GM06990 (cell line): Measurements from ENCODE around the gene CPNE4.
"Not testable (repeated sequence)": the region's sequence is repeated elsewhere in the genome, so short reads cannot be mapped to it uniquely, and the experiment has no call there.

Experiments used
- DNase-seq: peaks from one replicate; pipeline ENCODE4 v3.0.0-alpha.2; 2011; ENCODE audit not compliant: insufficient read length; ENCODE audit errors: extremely low read depth
- H3K27me3 ChIP-seq: replicated peaks from 2 replicates; pipeline ENCODE4 v1.6.0; 2011; ENCODE audit warnings: low read length; ENCODE audit not compliant: control insufficient read depth, insufficient read depth
- H3K36me3 ChIP-seq: 2 replicates; pipeline ENCODE4 v1.5.1; 2011; ENCODE audit warnings: low read length; ENCODE audit not compliant: control insufficient read depth, insufficient read depth
- H3K4me3 ChIP-seq: replicated peaks from 2 replicates; pipeline ENCODE4 v1.5.1; 2011; ENCODE audit warnings: low read depth, mild to moderate bottlenecking, control low read depth, low read length
- TF ChIP-seq, protein P1 (sequence below): IDR thresholded peaks from 2 replicates; pipeline ENCODE4 v1.5.1; 2011; ENCODE audit warnings: low read length, control low read depth, mild to moderate bottlenecking, inconsistent platforms; ENCODE audit not compliant: insufficient read depth, poor library complexity, severe bottlenecking

Gene CPNE4

DNA sequence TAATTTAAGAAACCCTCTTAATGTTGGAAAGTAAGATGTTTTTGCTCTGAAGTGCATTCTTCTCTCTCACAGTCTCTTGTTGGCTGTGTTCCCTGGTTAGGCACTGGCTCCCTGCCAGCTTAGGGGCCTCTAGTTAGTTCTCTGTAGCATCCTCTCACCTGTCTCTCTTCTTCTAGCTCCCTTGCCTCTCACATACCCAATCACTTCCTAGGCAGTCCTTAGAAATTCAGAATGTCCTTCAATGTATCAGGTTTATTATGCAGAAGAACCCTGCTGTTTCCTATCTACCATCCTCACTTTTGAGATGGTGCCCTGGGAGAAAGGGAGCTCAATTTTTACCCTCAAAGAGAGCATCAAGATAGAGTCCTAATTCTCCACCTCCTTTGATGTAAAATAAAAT is 36.2 kb upstream of the CPNE4 start:
- Histone ChIP-seq H3K4me3 (no peak overlapping the region), H3K36me3 (no peaks in the 10 kb centered on the region), H3K27me3 (no peaks in the 10 kb centered on the region)
- no peak for DNase-seq
- TF ChIP-seq, protein P1, sequence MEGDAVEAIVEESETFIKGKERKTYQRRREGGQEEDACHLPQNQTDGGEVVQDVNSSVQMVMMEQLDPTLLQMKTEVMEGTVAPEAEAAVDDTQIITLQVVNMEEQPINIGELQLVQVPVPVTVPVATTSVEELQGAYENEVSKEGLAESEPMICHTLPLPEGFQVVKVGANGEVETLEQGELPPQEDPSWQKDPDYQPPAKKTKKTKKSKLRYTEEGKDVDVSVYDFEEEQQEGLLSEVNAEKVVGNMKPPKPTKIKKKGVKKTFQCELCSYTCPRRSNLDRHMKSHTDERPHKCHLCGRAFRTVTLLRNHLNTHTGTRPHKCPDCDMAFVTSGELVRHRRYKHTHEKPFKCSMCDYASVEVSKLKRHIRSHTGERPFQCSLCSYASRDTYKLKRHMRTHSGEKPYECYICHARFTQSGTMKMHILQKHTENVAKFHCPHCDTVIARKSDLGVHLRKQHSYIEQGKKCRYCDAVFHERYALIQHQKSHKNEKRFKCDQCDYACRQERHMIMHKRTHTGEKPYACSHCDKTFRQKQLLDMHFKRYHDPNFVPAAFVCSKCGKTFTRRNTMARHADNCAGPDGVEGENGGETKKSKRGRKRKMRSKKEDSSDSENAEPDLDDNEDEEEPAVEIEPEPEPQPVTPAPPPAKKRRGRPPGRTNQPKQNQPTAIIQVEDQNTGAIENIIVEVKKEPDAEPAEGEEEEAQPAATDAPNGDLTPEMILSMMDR: no peak

DNA sequence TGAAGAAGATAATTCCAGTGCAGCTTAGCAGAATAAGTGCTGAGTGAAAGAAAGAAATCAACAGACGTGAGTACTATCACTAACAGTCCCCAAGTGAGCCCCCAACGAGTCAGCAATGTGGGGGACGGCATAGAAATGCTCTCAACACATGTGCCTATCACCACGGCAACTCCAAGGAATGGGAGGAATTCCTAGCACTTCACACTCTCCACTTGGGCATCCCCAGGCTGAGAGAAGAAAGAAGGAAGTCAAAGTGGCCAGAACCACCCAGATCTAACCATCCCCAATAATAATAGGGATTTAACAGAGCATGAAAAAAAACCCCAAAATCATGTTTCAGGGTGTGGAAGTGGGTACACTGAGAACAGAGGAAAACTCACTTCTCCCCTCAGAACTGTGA is 29.3 kb upstream of the CPNE4 start:
- Histone ChIP-seq H3K36me3 (no peaks in the 10 kb centered on the region), H3K27me3 (no peaks in the 10 kb centered on the region), H3K4me3 (no peak overlapping the region)
- TF ChIP-seq, protein P1: no peak
- no peak for DNase-seq

DNA sequence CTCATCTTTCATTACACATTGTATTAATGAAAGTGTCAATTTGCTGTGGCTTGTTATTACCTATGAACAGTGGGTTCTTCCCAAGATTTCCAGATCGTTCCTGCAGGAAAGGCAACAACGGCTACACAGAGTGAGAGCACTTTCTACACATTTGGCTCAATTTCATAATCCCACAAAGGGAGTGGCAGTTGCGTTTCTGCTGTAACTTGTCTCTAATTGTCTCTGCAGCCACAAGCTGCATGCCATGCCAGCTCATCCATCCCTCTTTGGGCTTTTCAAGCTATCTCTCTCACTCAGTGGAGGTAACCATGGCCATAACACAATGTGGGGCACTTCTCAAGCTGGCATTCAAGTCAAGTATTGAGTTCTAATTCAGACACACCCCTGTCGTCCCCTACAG is 27.7 kb upstream of the CPNE4 start:
- Histone ChIP-seq H3K36me3 (no peaks in the 10 kb centered on the region), H3K27me3 (no peaks in the 10 kb centered on the region), H3K4me3 (no peak overlapping the region)
- TF ChIP-seq, protein P1: no peak
- DNase-seq: no peak

DNA sequence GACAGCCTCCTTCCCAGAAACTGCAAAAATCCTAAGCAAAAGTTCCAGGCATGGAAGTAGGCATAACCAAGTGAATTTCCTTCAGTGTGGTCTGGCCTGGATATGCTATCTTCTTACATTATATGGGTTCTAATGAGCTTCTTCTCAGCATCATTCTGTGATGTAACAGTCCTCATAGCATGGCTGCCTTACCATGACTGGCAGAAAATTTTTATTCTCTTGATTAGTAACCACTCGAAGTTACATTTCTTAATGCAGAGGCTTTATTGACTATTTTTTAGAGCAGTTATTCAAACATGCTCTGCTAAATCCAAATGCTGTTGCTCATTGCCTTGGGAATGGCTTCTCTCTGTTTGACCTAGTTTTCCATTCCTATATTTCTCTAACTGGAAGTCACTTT is 21.1 kb upstream of the CPNE4 start:
- no peak for DNase-seq
- no peaks in the 10 kb centered on the region for H3K36me3 ChIP-seq
- H3K4me3 ChIP-seq: no peak overlapping the region
- H3K27me3 ChIP-seq: no peaks in the 10 kb centered on the region
- TF ChIP-seq, protein P1: no peak

DNA sequence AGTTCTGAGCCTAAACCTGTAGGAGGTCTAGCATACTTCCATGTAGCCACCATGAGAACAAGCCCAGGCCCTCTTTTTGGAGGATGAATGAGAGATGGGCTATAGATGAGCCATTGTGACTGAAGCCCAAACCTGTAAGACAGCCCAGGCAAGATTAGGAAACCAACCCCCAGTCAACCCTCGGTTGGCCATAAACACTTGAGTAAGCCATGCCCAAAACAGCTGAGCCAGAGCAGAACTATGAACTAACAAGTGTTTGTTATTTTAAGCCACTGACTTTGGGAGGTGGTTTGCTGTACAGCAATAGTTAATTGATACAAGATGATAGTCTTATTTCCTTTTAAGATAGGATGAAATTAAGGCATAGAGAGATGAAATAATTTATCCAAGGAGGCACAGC is 12.4 kb upstream of the CPNE4 start:
- no peak for DNase-seq
- Histone ChIP-seq H3K36me3 (no peaks in the 10 kb centered on the region), H3K27me3 (no peaks in the 10 kb centered on the region), H3K4me3 (no peak overlapping the region)
- TF ChIP-seq, protein P1: no peak

DNA sequence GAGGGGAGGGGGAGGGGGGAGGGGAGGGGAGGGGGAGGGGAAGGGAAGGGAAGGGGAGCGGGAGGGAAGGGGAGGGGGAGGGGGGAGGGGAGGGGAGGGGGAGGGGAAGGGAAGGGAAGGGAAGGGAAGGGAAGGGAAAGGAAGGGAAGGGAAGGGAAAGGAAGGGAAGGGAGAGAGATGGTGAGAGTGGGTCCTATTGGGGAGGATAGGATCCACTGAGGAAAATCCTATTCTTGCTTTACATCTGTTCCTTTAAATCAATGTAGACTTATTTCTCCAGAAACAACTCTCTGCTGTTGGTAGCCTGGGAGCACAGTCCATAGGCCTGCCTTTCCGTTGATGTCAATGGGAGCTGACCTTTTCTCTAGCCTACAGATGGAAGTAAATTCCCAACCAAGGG is 10.1 kb upstream of the CPNE4 start:
- H3K36me3 ChIP-seq, DNase-seq, H3K27me3 ChIP-seq: not testable (repeated sequence)

More for the DNA sequence above, 10.1 kb upstream of the CPNE4 start:
- not testable (repeated sequence) for H3K4me3 ChIP-seq
